Pulmonary artery endothelial cell (primary cell): Measurements from ENCODE around the gene MIS12. TPM values are rescaled to one million over a fixed set of nuclear protein-coding genes. Genes with fewer than 3 reads are reported as not detected.

Experiments used
- DNase-seq: peaks from one replicate; pipeline ENCODE4 v3.0.0-alpha.2; 2011; ENCODE audit warnings: low read depth, low spot score
- total RNA-seq: library from RNA; depleted of rRNA; stranded (reverse); fragments of >200 nt; gene quantifications from 2 replicates; pipeline ENCODE4 v1.2.3, GENCODE V29; 2014

MIS12 gene
- total RNA-seq, 1 donor from 2014 or later, result 17.6 TPM

GRCh38 chr17:5532581-5532980 lies 46.2 kb downstream of the MIS12 start:
- no peak for DNase-seq

- DNase-seq, result no peak
Measured at GRCh38 chr17:5533486-5534315, 47.3 kb downstream of the MIS12 start.

- no peak for DNase-seq
Measured at GRCh38 chr17:5535436-5535835, 49.1 kb downstream of the MIS12 start.

- DNase-seq, result no peak
Measured at GRCh38 chr17:5536866-5537650, 50.7 kb downstream of the MIS12 start.

GRCh38 chr17:5539286-5539685 lies 52.9 kb downstream of the MIS12 start:
- DNase-seq, result no peak

GRCh38 chr17:5540321-5540720 lies 54.0 kb downstream of the MIS12 start:
- no peak for DNase-seq

Other genes starting within 250 kb of the MIS12 start
- 48.4 and 53.3 TPM in 2 replicates for gene RABEP1, start 204.3 kb upstream of the MIS12 start, total RNA-seq
- 124 and 174 TPM in 2 replicates for gene NUP88, start 66.9 kb upstream of the MIS12 start, total RNA-seq
- gene RPAIN, start 66.4 kb upstream of the MIS12 start, total RNA-seq, result 38.2 and 48.4 TPM in 2 replicates
- 349 and 353 TPM in 2 replicates for gene C1QBP, start 47.4 kb upstream of the MIS12 start, total RNA-seq
- 15.8 and 18.5 TPM in 2 replicates for gene DHX33, start 17.6 kb upstream of the MIS12 start, total RNA-seq
- gene DERL2, start 388 bp upstream of the MIS12 start, total RNA-seq, result 25.7 and 41.2 TPM in 2 replicates
- 22.2 and 22.8 TPM in 2 replicates for gene NLRP1, start 97.9 kb downstream of the MIS12 start, total RNA-seq